ENCODE data around the gene DLL1.

Gene DLL1

DNA sequence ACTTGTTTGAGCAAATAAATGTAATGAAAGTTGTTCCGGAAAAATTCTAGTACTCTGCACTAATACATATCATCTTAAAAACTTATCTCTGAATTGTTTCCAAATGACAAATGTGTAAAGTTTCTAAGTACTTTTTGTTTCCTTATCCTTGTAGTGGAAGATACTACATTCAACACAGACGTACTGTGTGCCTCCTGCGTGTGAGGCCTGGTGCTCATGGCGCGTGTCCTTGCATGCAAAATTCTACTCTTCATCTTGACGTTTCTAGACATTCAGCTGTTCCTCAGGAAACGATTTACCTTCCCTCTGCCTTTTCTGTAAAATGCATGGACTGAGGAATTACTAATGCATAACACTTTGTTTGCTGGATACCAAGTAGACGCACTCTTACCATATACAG is 11.5 kb downstream of the DLL1 start:
- TF ChIP-seq, protein P1, sequence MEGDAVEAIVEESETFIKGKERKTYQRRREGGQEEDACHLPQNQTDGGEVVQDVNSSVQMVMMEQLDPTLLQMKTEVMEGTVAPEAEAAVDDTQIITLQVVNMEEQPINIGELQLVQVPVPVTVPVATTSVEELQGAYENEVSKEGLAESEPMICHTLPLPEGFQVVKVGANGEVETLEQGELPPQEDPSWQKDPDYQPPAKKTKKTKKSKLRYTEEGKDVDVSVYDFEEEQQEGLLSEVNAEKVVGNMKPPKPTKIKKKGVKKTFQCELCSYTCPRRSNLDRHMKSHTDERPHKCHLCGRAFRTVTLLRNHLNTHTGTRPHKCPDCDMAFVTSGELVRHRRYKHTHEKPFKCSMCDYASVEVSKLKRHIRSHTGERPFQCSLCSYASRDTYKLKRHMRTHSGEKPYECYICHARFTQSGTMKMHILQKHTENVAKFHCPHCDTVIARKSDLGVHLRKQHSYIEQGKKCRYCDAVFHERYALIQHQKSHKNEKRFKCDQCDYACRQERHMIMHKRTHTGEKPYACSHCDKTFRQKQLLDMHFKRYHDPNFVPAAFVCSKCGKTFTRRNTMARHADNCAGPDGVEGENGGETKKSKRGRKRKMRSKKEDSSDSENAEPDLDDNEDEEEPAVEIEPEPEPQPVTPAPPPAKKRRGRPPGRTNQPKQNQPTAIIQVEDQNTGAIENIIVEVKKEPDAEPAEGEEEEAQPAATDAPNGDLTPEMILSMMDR (IDR thresholded peaks at IDR 0.05; ENCODE audit: insufficient read depth, low read length, poor library complexity, severe bottlenecking), result no peak
- H3K27me3 ChIP-seq (replicated peaks; ENCODE audit: control insufficient read depth, insufficient read depth, low read length), result no peaks in the 10 kb centered on the region
- no peak for DNase-seq (ENCODE audit: extremely low read depth, insufficient read length)
- no peaks in the 10 kb centered on the region for H3K36me3 ChIP-seq (ENCODE audit: control insufficient read depth, insufficient read depth, low read length)
- no peak overlapping the region for H3K4me3 ChIP-seq (replicated peaks; ENCODE audit: low read depth, low read length)

DNA sequence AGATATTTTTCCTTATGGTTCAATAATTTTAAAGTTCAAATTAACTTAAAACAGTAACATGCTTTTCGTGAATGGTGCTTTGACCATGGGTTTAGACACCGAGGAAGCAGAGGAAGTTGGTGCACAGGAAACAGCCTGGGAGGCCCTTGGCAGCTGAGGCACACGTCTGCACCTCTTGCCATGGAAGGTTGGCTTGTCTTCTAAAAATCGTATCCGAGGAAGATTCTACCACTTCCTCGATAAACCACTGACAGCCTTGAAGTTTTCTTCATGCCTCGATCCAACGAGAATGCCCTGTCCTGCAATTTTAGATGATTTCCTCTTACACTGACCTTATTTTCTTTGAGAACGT is 12.2 kb downstream of the DLL1 start:
- TF ChIP-seq, protein P1 (IDR thresholded peaks at IDR 0.05; ENCODE audit: insufficient read depth, low read length, poor library complexity, severe bottlenecking), result no peak
- DNase-seq (ENCODE audit: extremely low read depth, insufficient read length), result no peak
- H3K27me3 ChIP-seq (replicated peaks; ENCODE audit: control insufficient read depth, insufficient read depth, low read length), result no peaks in the 10 kb centered on the region
- no peaks in the 10 kb centered on the region for H3K36me3 ChIP-seq (ENCODE audit: control insufficient read depth, insufficient read depth, low read length)
- H3K4me3 ChIP-seq (replicated peaks; ENCODE audit: low read depth, low read length), result no peak overlapping the region

DNA sequence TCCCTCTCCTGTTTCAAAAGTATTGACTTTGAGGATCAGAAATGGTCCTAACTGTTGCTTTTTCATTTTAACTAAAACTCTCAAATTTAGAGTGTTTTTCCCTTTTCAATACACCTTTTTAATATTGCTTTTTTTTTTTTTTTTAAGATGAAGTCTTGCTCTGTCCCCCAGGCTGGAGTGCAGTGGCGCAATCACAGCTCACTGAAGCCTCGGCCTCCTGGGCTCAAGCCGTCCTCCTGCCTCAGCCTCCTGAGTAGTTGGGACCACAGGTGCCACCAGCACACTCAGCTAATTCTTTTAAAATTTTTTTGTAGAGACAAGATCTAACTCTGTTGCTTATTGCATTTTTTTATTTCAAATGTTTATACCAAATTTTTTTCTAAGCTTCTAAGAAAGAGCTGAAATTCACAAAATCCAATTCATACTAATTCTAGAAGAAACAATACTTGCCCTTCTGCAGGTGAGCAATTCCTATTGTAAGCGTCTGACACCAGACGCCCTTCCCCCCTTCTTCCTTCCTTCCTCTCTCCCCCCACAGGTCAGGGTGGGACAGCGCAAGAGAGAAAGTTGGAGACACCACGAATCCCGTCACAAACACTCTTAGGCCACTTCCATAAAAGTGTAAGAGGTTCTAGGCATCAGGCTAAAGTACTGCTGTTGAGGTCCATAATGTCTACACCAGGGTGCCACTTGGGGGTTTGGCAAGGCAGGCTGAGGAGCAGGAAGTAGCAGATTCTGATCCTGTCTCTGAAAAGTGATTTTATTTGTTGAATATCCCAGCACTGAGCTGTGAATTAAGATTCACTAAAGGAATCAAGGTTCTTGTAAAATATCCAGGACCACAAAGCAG is 12.8 kb downstream of the DLL1 start:
- no peak for DNase-seq (ENCODE audit: extremely low read depth, insufficient read length)
- Histone ChIP-seq H3K36me3 (ENCODE audit: control insufficient read depth, insufficient read depth, low read length) (no peaks in the 10 kb centered on the region), H3K4me3 (replicated peaks; ENCODE audit: low read depth, low read length) (no peak overlapping the region), H3K27me3 (replicated peaks; ENCODE audit: control insufficient read depth, insufficient read depth, low read length) (no peaks in the 10 kb centered on the region)
- TF ChIP-seq, protein P1 (IDR thresholded peaks at IDR 0.05; ENCODE audit: insufficient read depth, low read length, poor library complexity, severe bottlenecking), result no peak

DNA sequence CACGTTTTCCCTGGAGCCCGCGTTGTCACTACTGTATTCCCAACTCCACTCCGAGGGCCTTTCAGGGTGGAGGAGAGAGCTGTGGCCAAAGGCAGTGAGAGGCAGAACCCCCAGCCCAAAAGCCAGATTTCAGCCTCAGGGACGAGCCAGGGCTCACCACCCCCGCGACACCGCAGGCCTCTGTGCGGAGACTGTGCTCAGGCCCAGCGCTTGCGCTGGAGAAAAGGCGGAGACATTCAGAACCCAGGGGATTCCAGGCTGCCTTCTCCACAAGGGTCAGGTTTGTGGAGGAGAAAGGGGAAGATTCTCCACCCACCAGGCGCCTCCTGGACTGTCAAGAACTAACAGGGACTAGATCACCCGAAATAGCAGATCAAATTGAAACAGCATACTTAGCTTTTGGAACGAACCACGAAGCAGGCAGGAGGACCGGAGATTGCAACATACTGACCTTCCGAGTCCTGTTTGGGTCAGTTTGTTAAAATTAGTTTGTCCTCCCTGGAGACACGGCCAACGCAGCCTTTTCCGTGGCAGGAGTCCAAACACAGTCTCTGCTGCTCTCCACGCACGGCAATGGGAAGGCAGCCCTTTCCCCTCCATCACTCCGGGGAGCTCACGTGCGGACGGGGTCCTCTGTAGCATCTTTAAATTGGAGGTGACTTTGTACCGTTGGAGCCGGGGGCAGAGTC is 14.4 kb downstream of the DLL1 start:
- DNase-seq (ENCODE audit: extremely low read depth, insufficient read length), result no peak
- no peak overlapping the region for H3K4me3 ChIP-seq (replicated peaks; ENCODE audit: low read depth, low read length)
- TF ChIP-seq, protein P1 (IDR thresholded peaks at IDR 0.05; ENCODE audit: insufficient read depth, low read length, poor library complexity, severe bottlenecking), result no peak
- no peaks in the 10 kb centered on the region for H3K36me3 ChIP-seq (ENCODE audit: control insufficient read depth, insufficient read depth, low read length)
- no peaks in the 10 kb centered on the region for H3K27me3 ChIP-seq (replicated peaks; ENCODE audit: control insufficient read depth, insufficient read depth, low read length)

DNA sequence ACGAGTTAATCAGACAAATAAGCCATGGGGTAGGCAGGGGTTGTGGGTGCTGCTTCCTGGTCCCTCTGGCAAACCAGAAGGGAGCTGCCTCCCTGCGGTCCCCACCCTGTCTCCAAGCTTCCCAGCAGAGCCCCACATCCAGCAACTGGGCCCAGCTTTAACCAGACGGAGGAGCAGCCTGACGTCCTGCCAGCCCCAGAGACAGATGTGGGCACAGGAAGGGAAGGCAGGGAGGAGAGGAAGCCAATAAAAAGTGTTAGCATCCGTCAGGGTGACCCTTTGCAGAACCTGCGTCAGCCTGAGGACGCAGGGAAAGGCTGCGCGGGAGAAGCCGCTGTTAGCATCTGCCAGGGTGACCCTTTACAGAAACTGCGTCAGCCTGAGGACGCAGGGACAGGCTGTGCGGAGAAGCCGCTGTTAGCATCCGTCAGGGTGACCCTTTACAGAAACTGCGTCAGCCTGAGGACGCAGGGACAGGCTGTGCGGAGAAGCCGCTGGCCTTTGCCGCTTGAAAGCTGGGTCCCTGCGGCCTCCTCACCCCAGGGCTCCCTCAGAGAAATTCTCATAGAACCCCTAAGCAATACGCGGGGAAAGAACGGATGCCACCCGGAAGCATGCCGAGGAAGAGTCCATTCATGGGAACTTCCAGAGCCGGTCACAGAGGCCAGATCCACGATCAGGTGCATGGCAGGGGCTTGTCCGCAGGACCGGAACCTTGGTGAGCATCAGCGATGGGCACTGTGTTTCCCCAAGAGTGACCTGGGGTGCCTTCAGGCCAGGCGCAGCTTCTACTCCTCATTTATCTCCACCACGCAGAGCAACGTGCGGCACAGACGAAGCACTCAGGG is 15.9 kb downstream of the DLL1 start:
- TF ChIP-seq, protein P1 (IDR thresholded peaks at IDR 0.05; ENCODE audit: insufficient read depth, low read length, poor library complexity, severe bottlenecking), result no peak
- DNase-seq (ENCODE audit: extremely low read depth, insufficient read length), result no peak
- Histone ChIP-seq H3K36me3 (ENCODE audit: control insufficient read depth, insufficient read depth, low read length) (no peaks in the 10 kb centered on the region), H3K27me3 (replicated peaks; ENCODE audit: control insufficient read depth, insufficient read depth, low read length) (no peaks in the 10 kb centered on the region), H3K4me3 (replicated peaks; ENCODE audit: low read depth, low read length) (no peak overlapping the region)

Data from GM06990 (cell line).